ENCODE data around the gene NDUFB2.

DNA sequence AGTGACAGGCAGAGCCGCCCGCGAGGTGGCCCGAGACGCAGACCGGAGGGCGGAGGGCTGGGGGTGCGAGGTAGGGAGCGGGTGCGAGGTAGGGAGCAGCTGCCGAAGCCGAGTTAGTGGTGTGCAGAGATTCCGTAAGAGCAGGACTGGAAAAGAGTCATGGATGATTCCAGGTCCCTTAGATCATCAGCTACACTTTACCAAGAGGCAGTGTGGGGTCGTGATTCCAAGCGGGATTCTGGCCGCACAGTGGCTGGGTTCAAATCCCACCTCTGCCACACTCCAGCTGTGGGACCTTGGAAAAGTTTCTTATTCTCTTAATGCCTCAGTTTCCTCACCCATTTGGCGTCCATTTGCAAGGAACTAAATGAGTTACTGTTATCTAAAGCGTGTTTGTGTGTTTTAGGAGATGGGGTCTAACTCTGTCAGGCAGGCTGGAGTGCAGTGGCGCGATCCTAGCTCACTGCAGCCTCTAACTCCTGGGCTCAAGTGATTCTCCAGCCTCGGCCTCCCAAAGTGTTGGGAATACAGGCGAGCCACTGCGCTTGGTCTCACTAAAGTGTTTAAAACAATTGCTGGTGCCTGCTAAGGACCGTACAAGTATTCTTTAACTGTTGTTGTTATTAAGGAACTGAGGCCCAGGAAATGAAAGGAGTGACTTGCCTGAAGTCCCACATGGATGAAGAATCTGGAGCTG is 1.1 kb downstream of the NDUFB2 start:
- TF ChIP-seq CTCF (IDR thresholded peaks at IDR 0.05) (no peak), POLR2A (IDR thresholded peaks at IDR 0.05) (no peak)
